ENCODE measurements around the gene LRRC3.

GRCh38 chr21:44496564-44497550 lies 41.5 kb downstream of the LRRC3 start:
- no peak for TF ChIP-seq POLR2A (IDR thresholded peaks at IDR 0.05; ENCODE audit: low read depth, low read length)
- no peak for TF ChIP-seq TAF1 (IDR thresholded peaks at IDR 0.05; ENCODE audit: low read depth, low read length)
- TF ChIP-seq POLR2AphosphoS5 (IDR thresholded peaks at IDR 0.05; ENCODE audit: low read depth, low read length), result no peak
- TF ChIP-seq SPI1 (IDR thresholded peaks at IDR 0.05; ENCODE audit: low read depth, low read length), result no peak
- TF ChIP-seq PAX5 (IDR thresholded peaks at IDR 0.05; ENCODE audit: insufficient read depth, low read length, severe bottlenecking), result no peak
- TF ChIP-seq POU2F2 (IDR thresholded peaks at IDR 0.05; ENCODE audit: low read depth, low read length), result no peak

All from GM12891 (cell line).